Fibroblast of villous mesenchyme (primary cell): ENCODE measurements around the gene RECQL5. TPM values are rescaled to one million over a fixed set of nuclear protein-coding genes. Genes with fewer than 3 reads are reported as not detected.

Experiments used
- DNase-seq: peaks from one replicate; pipeline ENCODE4 v3.0.0-alpha.2; 2010; ENCODE audit warnings: low read depth
- H3K4me3 ChIP-seq: 2 replicates; pipeline ENCODE4 v1.5.1; 2011; ENCODE audit warnings: low read depth, mild to moderate bottlenecking, low read length
- CTCF ChIP-seq: IDR thresholded peaks from 2 replicates; pipeline ENCODE4 v1.5.1; 2012; ENCODE audit warnings: low read depth, mild to moderate bottlenecking, low read length; ENCODE audit not compliant: insufficient read depth
- total RNA-seq: library from RNA; depleted of rRNA; stranded (reverse); fragments of >200 nt; gene quantifications from 2 replicates; pipeline ENCODE4 v1.2.3, GENCODE V29; 2012

RECQL5 gene
- total RNA-seq, 1 donor = 20.7 TPM

GRCh38 chr17:75703191-75703590, 36.2 kb upstream of the RECQL5 start:
- DNase-seq = no peak
- no peak for TF ChIP-seq CTCF
- no peak overlapping the region for H3K4me3 ChIP-seq

- no peak for DNase-seq
- no peak for TF ChIP-seq CTCF
- H3K4me3 ChIP-seq = no peak overlapping the region
Observed at GRCh38 chr17:75701288-75701687, 34.3 kb upstream of the RECQL5 start.

- TF ChIP-seq CTCF = no peak
- no peak overlapping the region for H3K4me3 ChIP-seq
- no peak for DNase-seq
Observed at GRCh38 chr17:75698659-75699058, 31.7 kb upstream of the RECQL5 start.

- TF ChIP-seq CTCF = no peak
- no peak overlapping the region for H3K4me3 ChIP-seq
- no peak for DNase-seq
Observed at GRCh38 chr17:75697651-75698291, 30.8 kb upstream of the RECQL5 start.

GRCh38 chr17:75695830-75696271, 28.9 kb upstream of the RECQL5 start:
- no peak for DNase-seq

GRCh38 chr17:75695141-75695829, 28.3 kb upstream of the RECQL5 start:
- DNase-seq = peak; percentile 45
- TF ChIP-seq CTCF = no peak

More at GRCh38 chr17:75695830-75696271, 28.9 kb upstream of the RECQL5 start:
- no peak overlapping the region for H3K4me3 ChIP-seq
- TF ChIP-seq CTCF = no peak

More at GRCh38 chr17:75695141-75695829, 28.3 kb upstream of the RECQL5 start:
- H3K4me3 ChIP-seq = no peak overlapping the region
